B cell (primary cell): ENCODE measurements around the gene ABCA7.

Source experiments
- EZH2 ChIP-seq: IDR thresholded peaks from 2 replicates; pipeline ENCODE4 v1.6.1; 2012; ENCODE audit warnings: borderline replicate concordance, low read depth, mild to moderate bottlenecking, moderate library complexity, low read length; ENCODE audit not compliant: insufficient read depth, poor library complexity, severe bottlenecking
- TF ChIP-seq, protein P1 (sequence below): fragments of 200-600 bp; IDR thresholded peaks from one replicate; pipeline ENCODE4 v1.8.0; 2022; ENCODE audit warnings: antibody characterized with exemption, mild to moderate bottlenecking

DNA sequence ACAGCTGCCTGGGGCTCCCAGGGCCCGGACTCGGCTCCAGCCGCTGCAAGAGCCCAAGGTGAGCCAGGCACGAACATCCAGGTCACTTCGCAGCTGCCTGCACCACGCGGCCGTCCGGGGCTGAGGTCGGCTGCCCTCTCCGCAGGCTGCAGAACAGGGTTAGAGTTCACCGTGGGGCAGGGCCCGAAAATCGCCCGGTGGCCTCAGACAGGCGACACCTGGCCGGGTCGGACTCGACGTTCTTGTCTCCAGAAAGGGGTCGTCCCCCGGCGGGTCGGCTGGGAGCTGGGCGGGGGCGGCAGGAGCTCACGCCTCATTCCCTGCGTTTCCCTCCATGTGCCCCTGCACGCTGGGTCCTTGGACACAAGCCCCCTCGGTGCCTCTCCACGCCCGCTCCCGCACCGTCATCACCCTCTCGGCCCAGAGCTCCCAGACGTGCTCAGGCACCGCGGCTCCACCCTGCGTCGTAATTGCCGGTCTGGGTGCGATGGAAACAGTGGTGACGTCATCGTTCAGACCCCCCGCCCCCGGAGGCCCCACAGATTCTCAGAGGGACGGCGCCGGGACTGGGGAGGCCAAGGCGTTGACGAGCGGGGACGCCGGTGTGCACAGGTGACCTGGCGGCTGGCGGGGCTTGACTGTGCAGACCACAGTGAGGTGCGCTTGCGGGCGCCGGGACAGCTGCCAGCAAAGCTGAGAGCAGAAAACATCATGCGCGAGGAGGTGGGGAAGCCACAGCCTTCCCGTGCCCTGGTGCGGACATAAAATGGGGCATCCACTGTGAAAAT lies 43.7 kb upstream of the ABCA7 start:
- TF ChIP-seq, protein P1, sequence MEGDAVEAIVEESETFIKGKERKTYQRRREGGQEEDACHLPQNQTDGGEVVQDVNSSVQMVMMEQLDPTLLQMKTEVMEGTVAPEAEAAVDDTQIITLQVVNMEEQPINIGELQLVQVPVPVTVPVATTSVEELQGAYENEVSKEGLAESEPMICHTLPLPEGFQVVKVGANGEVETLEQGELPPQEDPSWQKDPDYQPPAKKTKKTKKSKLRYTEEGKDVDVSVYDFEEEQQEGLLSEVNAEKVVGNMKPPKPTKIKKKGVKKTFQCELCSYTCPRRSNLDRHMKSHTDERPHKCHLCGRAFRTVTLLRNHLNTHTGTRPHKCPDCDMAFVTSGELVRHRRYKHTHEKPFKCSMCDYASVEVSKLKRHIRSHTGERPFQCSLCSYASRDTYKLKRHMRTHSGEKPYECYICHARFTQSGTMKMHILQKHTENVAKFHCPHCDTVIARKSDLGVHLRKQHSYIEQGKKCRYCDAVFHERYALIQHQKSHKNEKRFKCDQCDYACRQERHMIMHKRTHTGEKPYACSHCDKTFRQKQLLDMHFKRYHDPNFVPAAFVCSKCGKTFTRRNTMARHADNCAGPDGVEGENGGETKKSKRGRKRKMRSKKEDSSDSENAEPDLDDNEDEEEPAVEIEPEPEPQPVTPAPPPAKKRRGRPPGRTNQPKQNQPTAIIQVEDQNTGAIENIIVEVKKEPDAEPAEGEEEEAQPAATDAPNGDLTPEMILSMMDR, result no peak
- TF ChIP-seq EZH2, result no peak
